ENCODE results near the gene LAMTOR3. TPM values are rescaled to one million over a fixed set of nuclear protein-coding genes. Genes with fewer than 3 reads are reported as not detected.
A peak's percentile ranks its signal among the peaks of the same experiment; 100 is the strongest.

The LAMTOR3 gene
- total and polyA plus RNA-seq, 9 of the 15 experiments (the other 6 are each of a cell fraction or from before 2014, with no cell fraction given) = 17.9 to 146 (median 59.4) TPM

- TF ChIP-seq MLLT1 (IDR thresholded peaks at IDR 0.05) = peak in 1 of 2 experiments; percentile 70; a peak in 1 of 4 replicates
- TF ChIP-seq VEZF1 (CRISPR knock-in tag; IDR thresholded peaks at IDR 0.05) = peak; percentile 58
- 0 out of 2 replicates have a peak, but pooled peaks have one; percentile 28 for TF ChIP-seq ZFX (CRISPR knock-in tag; IDR thresholded peaks at IDR 0.05)
- 0 out of 2 replicates have a peak, but pooled peaks have one; percentile 40 for TF ChIP-seq CC2D1A (IDR thresholded peaks at IDR 0.05)
Measured at GRCh38 chr4:99844048-99844447, 50.2 kb downstream of the LAMTOR3 start (continued).

- Histone ChIP-seq H2AFZ (ENCODE audit: low read depth, low read length) (peak overlapping the region; percentile 91), H3K36me3 (ENCODE audit: control insufficient read depth, insufficient read depth, low read length) (no peaks in the 10 kb centered on the region), H3K27me3 (ENCODE audit: control insufficient read depth in 2 of 2, insufficient read depth in 2 of 2, low read length in 2 of 2) (no peaks in the 10 kb centered on the region), H3K27ac (ENCODE audit: extremely low read depth, low read depth, low read length) (peak overlapping the region; percentile 95), H3K9me3 (replicated peaks; ENCODE audit: control insufficient read depth, insufficient read depth, low read depth, low read length) (no peaks in the 10 kb centered on the region), H3K9ac (ENCODE audit: insufficient read depth in 1 of 2, low read depth in 2 of 2, low read length in 2 of 2) (peak overlapping the region in 1 of 2 experiments; percentile 78; a peak in 2 of 4 replicates), H3K79me2 (ENCODE audit: control insufficient read depth, insufficient read depth, low read length) (no peaks in the 10 kb centered on the region), H3K4me3 (peak overlapping the region; percentile 23; the same call in 1 of the 2 replicates), H3K4me2 (ENCODE audit: insufficient read depth, low read length) (peak overlapping the region; percentile 70), H3K4me1 (replicated peaks in 1 of 2; ENCODE audit: control insufficient read depth in 2 of 2, insufficient read depth in 2 of 2, low read length in 2 of 2) (peaks cover 0 to 26% of the 10 kb centered on the region in 2 experiments; a peak in 3 of 5 replicates), H4K20me1 (replicated peaks; ENCODE audit: control insufficient read depth, insufficient read depth, low read length) (no peaks in the 10 kb centered on the region), H3K9me1 (ENCODE audit: control insufficient read depth, insufficient read depth, low read length) (no peaks in the 10 kb centered on the region)
- POLR2A ChIA-PET = interaction anchor here (0.6 to 1.0 kb wide), 2 partner anchors 10 to 28 kb away, joined by 4 read pairs; no protein-coding TSS in a partner anchor
- CTCF ChIA-PET (ENCODE audit: low intra/inter-chr PET ratio) = no interaction called here
- in situ Hi-C loops (cut with MboI) = no loop called here
- DNase-seq (ENCODE audit: extremely low read depth in 1 of 4, low spot score in 3 of 4) (no peak), ATAC-seq (no peak), FAIRE-seq (no peak)
- intact Hi-C loops (cut with micrococcal nuclease) = loop anchor here (2.0 kb wide), 2 partner anchors 29 to 107 kb away; partner anchors contain the start of gene H2AZ1
- BruUV-seq (replicated peaks) = TSS peak; percentile 63
- peak; percentile 32; the same call in 1 of the 2 replicates for TF ChIP-seq XRCC3 (IDR thresholded peaks at IDR 0.05)
- no peak for TF ChIP-seq ZNF3 (CRISPR knock-in tag; IDR thresholded peaks at IDR 0.05)
- peak; percentile 18 to 22 for TF ChIP-seq NCOA2 (IDR thresholded peaks at IDR 0.05; ENCODE audit: partially characterized antibody in 2 of 2)
- TF ChIP-seq NFRKB (IDR thresholded peaks at IDR 0.05; ENCODE audit: low read depth) = peak; percentile 30; the same call in 1 of the 2 replicates
- TF ChIP-seq NCOR1 (IDR thresholded peaks at IDR 0.05) = no peak
- peak; percentile 92 for TF ChIP-seq THRAP3 (IDR thresholded peaks at IDR 0.05; ENCODE audit: borderline replicate concordance)
- no peak for TF ChIP-seq SMARCC2 (IDR thresholded peaks at IDR 0.05; ENCODE audit: low read depth)
- no peak for TF ChIP-seq KAT7 (CRISPR knock-in tag; IDR thresholded peaks at IDR 0.05; ENCODE audit: borderline replicate concordance)
- TF ChIP-seq ZBTB49 (CRISPR knock-in tag; IDR thresholded peaks at IDR 0.05; ENCODE audit: borderline replicate concordance) = no peak
- no peak for TF ChIP-seq FUS (optimal IDR thresholded peaks at IDR 0.05; ENCODE audit: low read depth, low read length)
Measured at GRCh38 chr4:99843413-99843812, 50.8 kb downstream of the LAMTOR3 start.
